RPMI7951 (cell line): ENCODE results near the gene RPAP2. TPM values are rescaled to one million over a fixed set of nuclear protein-coding genes. Genes with fewer than 3 reads are reported as not detected.
A peak's percentile ranks its signal among the peaks of the same experiment; 100 is the strongest.

Experiments used
- DNase-seq: peaks from one replicate; pipeline ENCODE4 v3.0.0-alpha.2; 2012; ENCODE audit warnings: low read depth
- total RNA-seq: library from RNA; depleted of rRNA; stranded (reverse); fragments of >200 nt; shearing (Covaris generic); gene quantifications from 2 replicates; pipeline ENCODE4 v1.2.3, GENCODE V29; 2014; rRNA removed

Gene RPAP2
- total RNA-seq, 1 experiment from 2014 or later, result 14.8 TPM

GRCh38 chr1:92447033-92447681, 148.3 kb downstream of the RPAP2 start:
- peak; percentile 30 for DNase-seq

DNA sequence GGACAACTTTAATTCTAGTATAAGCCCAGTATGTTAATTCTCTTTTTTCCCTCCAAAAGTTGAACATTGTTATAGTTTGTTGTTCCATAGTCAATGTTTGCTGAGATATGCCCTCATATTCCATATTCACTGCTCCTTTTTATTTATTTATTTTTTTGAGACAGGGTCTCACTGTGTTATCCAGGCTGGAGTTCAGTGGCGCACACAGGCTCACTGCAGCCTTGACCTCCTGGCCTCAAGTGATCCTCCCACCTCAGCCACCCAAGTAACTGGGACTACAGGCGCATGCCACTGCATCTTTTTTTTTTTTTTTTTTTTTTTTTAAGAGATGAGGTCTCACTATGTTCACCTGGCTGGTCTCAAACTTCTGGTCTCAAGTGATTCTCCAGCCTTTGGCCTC, 149.1 kb downstream of the RPAP2 start:
- DNase-seq, result no peak

Other genes starting within 250 kb of the RPAP2 start
- not detected in 2 replicates for gene SETSIP, start 223.6 kb upstream of the RPAP2 start, total RNA-seq
- gene BTBD8, start 218.7 kb upstream of the RPAP2 start, total RNA-seq, result 0.49 and 0.72 TPM in 2 replicates
- not detected in 2 replicates for gene C1orf146, start 81.1 kb upstream of the RPAP2 start, total RNA-seq
- 15.9 and 20.2 TPM in 2 replicates for gene GLMN, start 72 bp upstream of the RPAP2 start, total RNA-seq
- 0.12 and 0.20 TPM in 2 replicates for gene GFI1, start 187.9 kb downstream of the RPAP2 start, total RNA-seq